Tibial artery (tissue), 4 donors: ENCODE results near the gene GRPEL1.

Experiments used
- DNase-seq, 2 donors: peaks; one replicate each; pipeline ENCODE4 v3.0.0-alpha.2; 2019
- H3K27ac ChIP-seq, 2 donors: fragments of 200-600 bp; sonication (generic) in 1 of 2; 1 replicate in 1 of 2; 2 replicates in 1 of 2; pipeline ENCODE4 v1.5.1; 2018 to 2019; ENCODE audit warnings: mild to moderate bottlenecking in 1 of 2
- H3K27me3 ChIP-seq, 2 donors: fragments of 200-600 bp; sonication (generic) in 1 of 2; one replicate each; pipeline versions ENCODE4 v1.5.1 to v1.6.0; 2016 to 2019
- H3K36me3 ChIP-seq, 3 donors: fragments of 200-600 bp; sonication (generic) in 2 of 3; one replicate each; pipeline ENCODE4 v1.5.1; 2016 to 2019; ENCODE audit warnings: mild to moderate bottlenecking in 2 of 3
- H3K4me1 ChIP-seq, 4 donors: fragments of 200-600 bp; sonication (generic) in 2 of 4; 1 replicate in 3 of 4; 2 replicates in 1 of 4; pipeline ENCODE4 v1.5.1; 2016 to 2019
- H3K4me3 ChIP-seq, 2 donors: fragments of 200-600 bp; sonication (generic) in 1 of 2; 1 replicate in 1 of 2; 2 replicates in 1 of 2; pipeline ENCODE4 v1.5.1; 2018 to 2019; ENCODE audit warnings: mild to moderate bottlenecking in 2 of 2
- H3K9me3 ChIP-seq, 3 donors: fragments of 200-600 bp; sonication (generic) in 1 of 3; one replicate each; pipeline ENCODE4 v1.5.1; 2016 to 2019
- CTCF ChIP-seq, 2 experiments: fragments of 200-600 bp in 1 of 2; fragments of 450-650 bp in 1 of 2; IDR thresholded peaks; one replicate each; pipeline ENCODE4 v1.5.1; 2017 to 2019; ENCODE audit warnings: antibody characterized with exemption in 2 of 2, mild to moderate bottlenecking in 1 of 2, moderate library complexity in 1 of 2
- intact Hi-C: fragments of 100-400 bp; cut with DNase I; formaldehyde crosslinking; loops from one replicate; pipeline ENCODE4 v1.15.0; 2023; ENCODE audit warnings: low total_unique reads

GRPEL1 gene

GRCh38 chr4:7050481-7051143 is 17.3 kb downstream of the GRPEL1 start:
- intact Hi-C loops = no loop called here
- Histone ChIP-seq H3K27me3 (no peaks in the 10 kb centered on the region), H3K36me3 (peaks cover 18 to 52% (median 22%) of the 10 kb centered on the region in 3 donors), H3K4me3 (no peak overlapping the region), H3K4me1 (peaks cover 0 to 50% (median 22%) of the 10 kb centered on the region in 4 donors), H3K9me3 (no peaks in the 10 kb centered on the region), H3K27ac (no peak overlapping the region)
- DNase-seq = no peak
- no peak for TF ChIP-seq CTCF (IDR thresholded peaks at IDR 0.05)

- peaks cover 0 to 59% (median 31%) of the 10 kb centered on the region in 4 donors for H3K4me1 ChIP-seq
- TF ChIP-seq CTCF (IDR thresholded peaks at IDR 0.05) = no peak
Observed at GRCh38 chr4:7049739-7050138, 18.1 kb downstream of the GRPEL1 start.

GRCh38 chr4:7049295-7049694 is 18.6 kb downstream of the GRPEL1 start:
- intact Hi-C loops = loop anchor here (10.0 kb wide), 1 partner anchor 264 kb away; the partner anchor contains the start of gene KIAA0232
- no peak for DNase-seq
- H3K27ac ChIP-seq = no peak overlapping the region
- peaks cover 0 to 63% (median 35%) of the 10 kb centered on the region in 4 donors for H3K4me1 ChIP-seq
- H3K4me3 ChIP-seq = no peak overlapping the region
- H3K27me3 ChIP-seq = no peaks in the 10 kb centered on the region
- H3K9me3 ChIP-seq = no peaks in the 10 kb centered on the region
- peaks cover 5 to 38% (median 9%) of the 10 kb centered on the region in 3 donors for H3K36me3 ChIP-seq
- TF ChIP-seq CTCF (IDR thresholded peaks at IDR 0.05) = no peak

More at GRCh38 chr4:7049739-7050138, 18.1 kb downstream of the GRPEL1 start:
- Histone ChIP-seq H3K4me3 (no peak overlapping the region), H3K9me3 (no peaks in the 10 kb centered on the region), H3K36me3 (peaks cover 9 to 43% (median 14%) of the 10 kb centered on the region in 3 donors), H3K27ac (no peak overlapping the region), H3K27me3 (no peaks in the 10 kb centered on the region)
- intact Hi-C loops = loop anchor here (10.0 kb wide), 1 partner anchor 265 kb away; the partner anchor contains the start of gene KIAA0232
- no peak for DNase-seq

- DNase-seq = no peak
- Histone ChIP-seq H3K36me3 (peaks cover 0 to 32% (median 4%) of the 10 kb centered on the region in 3 donors), H3K9me3 (no peaks in the 10 kb centered on the region), H3K4me1 (peaks cover 0 to 66% (median 36%) of the 10 kb centered on the region in 4 donors), H3K27me3 (no peaks in the 10 kb centered on the region), H3K4me3 (no peak overlapping the region), H3K27ac (no peak overlapping the region)
- TF ChIP-seq CTCF (IDR thresholded peaks at IDR 0.05) = no peak
- intact Hi-C loops = loop anchor here (10.0 kb wide), 1 partner anchor 264 kb away; the partner anchor contains the start of gene KIAA0232
Observed at GRCh38 chr4:7048642-7049041, 19.2 kb downstream of the GRPEL1 start.

GRCh38 chr4:7046971-7047370 is 20.9 kb downstream of the GRPEL1 start:
- no peaks in the 10 kb centered on the region for H3K9me3 ChIP-seq
- TF ChIP-seq CTCF (IDR thresholded peaks at IDR 0.05) = no peak
- no peak overlapping the region for H3K4me3 ChIP-seq
- no peaks in the 10 kb centered on the region for H3K27me3 ChIP-seq
- peaks cover 0 to 25% (median 2%) of the 10 kb centered on the region in 3 donors for H3K36me3 ChIP-seq
- no peak overlapping the region for H3K27ac ChIP-seq
- intact Hi-C loops = loop anchor here (10.0 kb wide), 1 partner anchor 262 kb away; the partner anchor contains the start of gene KIAA0232
- peaks cover 0 to 60% (median 38%) of the 10 kb centered on the region in 4 donors for H3K4me1 ChIP-seq
- DNase-seq = no peak
